WTC11 (cell line): ENCODE results near the gene KRI1. TPM values are rescaled to one million over a fixed set of nuclear protein-coding genes. Genes with fewer than 3 reads are reported as not detected.

Experiments used
- ATAC-seq: fragments of 200-7000 bp; cut with Tn5 transposase; 2 replicates; pipeline ENCODE4 v1.10.0; 2021; ENCODE audit warnings: mild to moderate bottlenecking, moderate library complexity
- CTCF ChIA-PET: fragments of 300-600 bp; sonication (Branson Sonifier 250); formaldehyde crosslinking; loops from one replicate; lab custom pipeline; 2021; ENCODE audit warnings: antibody characterized with exemption; lab: Charles Lee
- POLR2A ChIA-PET: fragments of 350-600 bp; sonication (Branson Sonifier 250); formaldehyde crosslinking; loops from one replicate; lab custom pipeline; 2021; ENCODE audit warnings: antibody characterized with exemption; lab: Charles Lee
- DNase-seq: peaks from one replicate; pipeline ENCODE4 v3.0.0; 2021; ENCODE audit warnings: low spot score
- H3K27ac Mint-ChIP-seq: 2 replicates; pipeline ENCODE4 v1.8.0; 2021; ENCODE audit warnings: mixed read lengths
- H3K27me3 Mint-ChIP-seq: 2 replicates; pipeline ENCODE4 v1.8.0; 2021; ENCODE audit warnings: low read depth, mild to moderate bottlenecking, moderate library complexity, mixed read lengths
- H3K36me3 Mint-ChIP-seq: 2 replicates; pipeline ENCODE4 v1.8.0; 2021; ENCODE audit warnings: mixed read lengths
- H3K4me1 Mint-ChIP-seq: 2 replicates; pipeline ENCODE4 v1.8.0; 2022; ENCODE audit warnings: mixed read lengths
- H3K4me3 Mint-ChIP-seq: 2 replicates; pipeline ENCODE4 v1.8.0; 2021; ENCODE audit warnings: mild to moderate bottlenecking, moderate library complexity, mixed read lengths
- H3K9me3 Mint-ChIP-seq: 2 replicates; pipeline ENCODE4 v1.8.0; 2021; ENCODE audit warnings: mixed read lengths
- ESRRA ChIP-seq: sonication (generic); formaldehyde crosslinking; IDR thresholded peaks from 2 replicates; pipeline ENCODE4 v1.8.1; 2022; ENCODE audit warnings: mild to moderate bottlenecking, missing genetic modification reagents, borderline replicate concordance
- KAT7 ChIP-seq: sonication (generic); formaldehyde crosslinking; IDR thresholded peaks from 2 replicates; pipeline ENCODE4 v1.8.1; 2023; ENCODE audit warnings: missing genetic modification reagents, mild to moderate bottlenecking, borderline replicate concordance
- TEAD1 ChIP-seq: sonication (generic); formaldehyde crosslinking; IDR thresholded peaks from 2 replicates; pipeline ENCODE4 v1.8.0; 2022; ENCODE audit warnings: mild to moderate bottlenecking, missing genetic modification reagents
- ZNF138 ChIP-seq: sonication (generic); formaldehyde crosslinking; conservative IDR thresholded peaks from 2 replicates; pipeline ENCODE4 v1.8.1; 2022; ENCODE audit warnings: mild to moderate bottlenecking, moderate library complexity, missing genetic modification reagents
- ZNF219 ChIP-seq: sonication (generic); formaldehyde crosslinking; IDR thresholded peaks from 2 replicates; pipeline ENCODE4 v1.8.0; 2023; ENCODE audit warnings: missing genetic modification reagents, mild to moderate bottlenecking, borderline replicate concordance
- ZNF423 ChIP-seq: fragments of 250-450 bp; sonication (Bioruptor Pico); IDR thresholded peaks from 2 replicates; pipeline ENCODE4 v2.1.2; 2022; ENCODE audit warnings: mild to moderate bottlenecking, moderate library complexity
- total RNA-seq: library from RNA; stranded (reverse); gene quantifications from 3 replicates; pipeline ENCODE4 v1.2.3, GENCODE V29; 2021
- TF ChIP-seq, protein P1 (sequence below): fragments of 250-450 bp; sonication (Bioruptor Pico); IDR thresholded peaks from 2 replicates; pipeline ENCODE4 v1.9.0; 2021; ENCODE audit warnings: mild to moderate bottlenecking
- TF ChIP-seq, protein P2 (sequence below): sonication (generic); formaldehyde crosslinking; conservative IDR thresholded peaks from 2 replicates; pipeline ENCODE4 v1.8.1; 2023; ENCODE audit warnings: mild to moderate bottlenecking, low read depth, missing genetic modification reagents, moderate library complexity
- TF ChIP-seq, protein P3 (sequence below): fragments of 200-600 bp; IDR thresholded peaks from 2 replicates; pipeline ENCODE4 v1.8.0; 2022; ENCODE audit warnings: antibody characterized with exemption
- TF ChIP-seq, protein P4 (sequence below): fragments of 250-450 bp; sonication (Bioruptor Pico); IDR thresholded peaks from 2 replicates; pipeline ENCODE4 v1.9.0; 2021; ENCODE audit warnings: moderate library complexity, mild to moderate bottlenecking, inconsistent platforms, borderline replicate concordance
- TF ChIP-seq, protein P5 (sequence below): sonication (generic); formaldehyde crosslinking; IDR thresholded peaks from 2 replicates; pipeline ENCODE4 v1.8.0; 2022; ENCODE audit warnings: mild to moderate bottlenecking, missing genetic modification reagents

The KRI1 gene
- total RNA-seq, 1 experiment from 2014 or later, result 43.6 TPM

DNA sequence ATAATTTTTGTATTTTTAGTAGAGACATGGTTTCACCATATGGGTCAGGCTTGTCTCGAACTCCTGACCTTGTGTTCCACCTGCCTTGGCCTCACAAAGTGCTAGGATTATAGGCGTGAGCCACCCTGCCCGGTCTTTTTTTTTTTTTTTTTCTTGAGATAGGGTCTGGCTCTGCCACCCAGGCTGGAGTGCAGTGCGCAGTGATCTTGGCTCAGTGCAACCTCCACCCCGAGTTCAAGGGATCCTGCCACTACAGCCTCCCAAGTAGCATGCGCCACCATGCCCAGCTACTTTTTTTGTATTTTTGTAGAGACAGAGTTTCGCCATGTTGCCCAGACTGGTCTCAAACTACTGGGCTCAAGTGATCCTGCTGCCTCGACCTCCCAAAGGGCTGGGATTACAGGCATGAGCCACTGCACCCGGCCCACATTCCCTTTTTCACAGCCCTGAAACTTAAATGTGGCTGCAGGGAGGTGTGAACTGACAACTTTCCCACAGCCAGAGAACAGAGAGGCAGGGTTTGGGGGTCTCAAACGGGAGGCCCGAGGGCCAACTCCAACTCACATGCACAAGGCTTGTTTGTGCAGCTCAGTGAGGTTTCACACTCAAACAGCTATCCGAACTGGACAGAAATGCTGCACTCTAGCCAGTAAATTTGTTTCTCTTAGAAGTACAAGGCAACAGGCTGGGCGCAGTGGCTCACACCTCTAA is 44.2 kb downstream of the KRI1 start (continued):
- TF ChIP-seq, protein P1, sequence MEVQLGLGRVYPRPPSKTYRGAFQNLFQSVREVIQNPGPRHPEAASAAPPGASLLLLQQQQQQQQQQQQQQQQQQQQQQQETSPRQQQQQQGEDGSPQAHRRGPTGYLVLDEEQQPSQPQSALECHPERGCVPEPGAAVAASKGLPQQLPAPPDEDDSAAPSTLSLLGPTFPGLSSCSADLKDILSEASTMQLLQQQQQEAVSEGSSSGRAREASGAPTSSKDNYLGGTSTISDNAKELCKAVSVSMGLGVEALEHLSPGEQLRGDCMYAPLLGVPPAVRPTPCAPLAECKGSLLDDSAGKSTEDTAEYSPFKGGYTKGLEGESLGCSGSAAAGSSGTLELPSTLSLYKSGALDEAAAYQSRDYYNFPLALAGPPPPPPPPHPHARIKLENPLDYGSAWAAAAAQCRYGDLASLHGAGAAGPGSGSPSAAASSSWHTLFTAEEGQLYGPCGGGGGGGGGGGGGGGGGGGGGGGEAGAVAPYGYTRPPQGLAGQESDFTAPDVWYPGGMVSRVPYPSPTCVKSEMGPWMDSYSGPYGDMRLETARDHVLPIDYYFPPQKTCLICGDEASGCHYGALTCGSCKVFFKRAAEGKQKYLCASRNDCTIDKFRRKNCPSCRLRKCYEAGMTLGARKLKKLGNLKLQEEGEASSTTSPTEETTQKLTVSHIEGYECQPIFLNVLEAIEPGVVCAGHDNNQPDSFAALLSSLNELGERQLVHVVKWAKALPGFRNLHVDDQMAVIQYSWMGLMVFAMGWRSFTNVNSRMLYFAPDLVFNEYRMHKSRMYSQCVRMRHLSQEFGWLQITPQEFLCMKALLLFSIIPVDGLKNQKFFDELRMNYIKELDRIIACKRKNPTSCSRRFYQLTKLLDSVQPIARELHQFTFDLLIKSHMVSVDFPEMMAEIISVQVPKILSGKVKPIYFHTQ, result no peak
- TF ChIP-seq, protein P2, sequence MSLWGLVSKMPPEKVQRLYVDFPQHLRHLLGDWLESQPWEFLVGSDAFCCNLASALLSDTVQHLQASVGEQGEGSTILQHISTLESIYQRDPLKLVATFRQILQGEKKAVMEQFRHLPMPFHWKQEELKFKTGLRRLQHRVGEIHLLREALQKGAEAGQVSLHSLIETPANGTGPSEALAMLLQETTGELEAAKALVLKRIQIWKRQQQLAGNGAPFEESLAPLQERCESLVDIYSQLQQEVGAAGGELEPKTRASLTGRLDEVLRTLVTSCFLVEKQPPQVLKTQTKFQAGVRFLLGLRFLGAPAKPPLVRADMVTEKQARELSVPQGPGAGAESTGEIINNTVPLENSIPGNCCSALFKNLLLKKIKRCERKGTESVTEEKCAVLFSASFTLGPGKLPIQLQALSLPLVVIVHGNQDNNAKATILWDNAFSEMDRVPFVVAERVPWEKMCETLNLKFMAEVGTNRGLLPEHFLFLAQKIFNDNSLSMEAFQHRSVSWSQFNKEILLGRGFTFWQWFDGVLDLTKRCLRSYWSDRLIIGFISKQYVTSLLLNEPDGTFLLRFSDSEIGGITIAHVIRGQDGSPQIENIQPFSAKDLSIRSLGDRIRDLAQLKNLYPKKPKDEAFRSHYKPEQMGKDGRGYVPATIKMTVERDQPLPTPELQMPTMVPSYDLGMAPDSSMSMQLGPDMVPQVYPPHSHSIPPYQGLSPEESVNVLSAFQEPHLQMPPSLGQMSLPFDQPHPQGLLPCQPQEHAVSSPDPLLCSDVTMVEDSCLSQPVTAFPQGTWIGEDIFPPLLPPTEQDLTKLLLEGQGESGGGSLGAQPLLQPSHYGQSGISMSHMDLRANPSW (CRISPR knock-in tag), result no peak
- TF ChIP-seq ZNF219 (CRISPR knock-in tag), result no peak
- TF ChIP-seq KAT7 (CRISPR knock-in tag), result no peak
- TF ChIP-seq, protein P3, sequence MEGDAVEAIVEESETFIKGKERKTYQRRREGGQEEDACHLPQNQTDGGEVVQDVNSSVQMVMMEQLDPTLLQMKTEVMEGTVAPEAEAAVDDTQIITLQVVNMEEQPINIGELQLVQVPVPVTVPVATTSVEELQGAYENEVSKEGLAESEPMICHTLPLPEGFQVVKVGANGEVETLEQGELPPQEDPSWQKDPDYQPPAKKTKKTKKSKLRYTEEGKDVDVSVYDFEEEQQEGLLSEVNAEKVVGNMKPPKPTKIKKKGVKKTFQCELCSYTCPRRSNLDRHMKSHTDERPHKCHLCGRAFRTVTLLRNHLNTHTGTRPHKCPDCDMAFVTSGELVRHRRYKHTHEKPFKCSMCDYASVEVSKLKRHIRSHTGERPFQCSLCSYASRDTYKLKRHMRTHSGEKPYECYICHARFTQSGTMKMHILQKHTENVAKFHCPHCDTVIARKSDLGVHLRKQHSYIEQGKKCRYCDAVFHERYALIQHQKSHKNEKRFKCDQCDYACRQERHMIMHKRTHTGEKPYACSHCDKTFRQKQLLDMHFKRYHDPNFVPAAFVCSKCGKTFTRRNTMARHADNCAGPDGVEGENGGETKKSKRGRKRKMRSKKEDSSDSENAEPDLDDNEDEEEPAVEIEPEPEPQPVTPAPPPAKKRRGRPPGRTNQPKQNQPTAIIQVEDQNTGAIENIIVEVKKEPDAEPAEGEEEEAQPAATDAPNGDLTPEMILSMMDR, result no peak
- no peak for TF ChIP-seq TEAD1 (CRISPR knock-in tag)

DNA sequence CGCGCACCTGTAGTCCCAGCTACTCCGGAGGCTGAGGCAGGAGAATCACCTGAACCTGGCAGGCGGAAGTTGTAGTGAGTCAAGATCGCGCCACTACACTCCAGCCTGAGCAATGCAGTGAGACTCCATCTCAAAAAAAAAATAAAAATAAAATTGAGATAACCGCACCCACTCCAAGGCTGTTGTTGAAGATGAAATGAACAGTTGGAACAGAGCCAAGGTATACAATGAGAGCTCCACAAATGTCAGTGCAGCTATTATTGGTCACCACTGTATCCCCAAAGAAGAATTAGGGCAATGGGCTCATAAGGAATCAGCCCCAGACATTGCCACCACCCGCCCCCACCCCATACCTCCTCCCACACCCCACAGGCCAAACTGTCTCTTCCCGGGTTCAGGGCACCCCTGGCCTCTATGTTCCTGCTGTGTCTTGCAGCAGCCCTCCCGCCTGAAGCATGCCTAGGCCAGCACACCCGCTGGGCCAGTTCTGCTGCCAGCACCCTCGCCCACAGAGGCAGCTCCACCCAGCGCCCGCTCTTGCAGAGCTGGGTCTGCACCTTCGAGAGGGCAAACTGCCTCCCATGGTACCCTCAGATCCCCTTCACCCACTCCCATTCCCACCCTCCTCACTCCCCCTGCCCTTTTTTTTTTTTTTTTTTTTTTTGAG is 45.0 kb downstream of the KRI1 start:
- Mint-ChIP-seq H3K27me3 (peaks cover 40% of the 10 kb centered on the region), H3K36me3 (no peaks in the 10 kb centered on the region), H3K4me3 (no peak overlapping the region), H3K27ac (no peak overlapping the region), H3K9me3 (no peaks in the 10 kb centered on the region), H3K4me1 (peaks cover 26% of the 10 kb centered on the region)
- ChIA-PET POLR2A (interaction anchor here (0.6 to 1.1 kb wide), 2 partner anchors 13 to 47 kb away, joined by 3 to 4 read pairs; no protein-coding TSS in a partner anchor), CTCF (interaction anchor here (0.7 to 4.4 kb wide), 4 partner anchors 10 to 31 kb away, joined by 3 to 15 read pairs (median 12); no protein-coding TSS in a partner anchor)
- TF ChIP-seq, protein P4, sequence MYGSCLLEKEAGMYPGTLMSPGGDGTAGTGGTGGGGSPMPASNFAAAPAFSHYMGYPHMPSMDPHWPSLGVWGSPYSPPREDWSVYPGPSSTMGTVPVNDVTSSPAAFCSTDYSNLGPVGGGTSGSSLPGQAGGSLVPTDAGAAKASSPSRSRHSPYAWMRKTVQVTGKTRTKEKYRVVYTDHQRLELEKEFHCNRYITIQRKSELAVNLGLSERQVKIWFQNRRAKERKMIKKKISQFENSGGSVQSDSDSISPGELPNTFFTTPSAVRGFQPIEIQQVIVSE, result no peak
- no peak for TF ChIP-seq ZNF423 (CRISPR knock-in tag)
- TF ChIP-seq ESRRA (CRISPR knock-in tag), result no peak
- no peak for TF ChIP-seq ZNF138 (CRISPR knock-in tag)
- TF ChIP-seq, protein P5, sequence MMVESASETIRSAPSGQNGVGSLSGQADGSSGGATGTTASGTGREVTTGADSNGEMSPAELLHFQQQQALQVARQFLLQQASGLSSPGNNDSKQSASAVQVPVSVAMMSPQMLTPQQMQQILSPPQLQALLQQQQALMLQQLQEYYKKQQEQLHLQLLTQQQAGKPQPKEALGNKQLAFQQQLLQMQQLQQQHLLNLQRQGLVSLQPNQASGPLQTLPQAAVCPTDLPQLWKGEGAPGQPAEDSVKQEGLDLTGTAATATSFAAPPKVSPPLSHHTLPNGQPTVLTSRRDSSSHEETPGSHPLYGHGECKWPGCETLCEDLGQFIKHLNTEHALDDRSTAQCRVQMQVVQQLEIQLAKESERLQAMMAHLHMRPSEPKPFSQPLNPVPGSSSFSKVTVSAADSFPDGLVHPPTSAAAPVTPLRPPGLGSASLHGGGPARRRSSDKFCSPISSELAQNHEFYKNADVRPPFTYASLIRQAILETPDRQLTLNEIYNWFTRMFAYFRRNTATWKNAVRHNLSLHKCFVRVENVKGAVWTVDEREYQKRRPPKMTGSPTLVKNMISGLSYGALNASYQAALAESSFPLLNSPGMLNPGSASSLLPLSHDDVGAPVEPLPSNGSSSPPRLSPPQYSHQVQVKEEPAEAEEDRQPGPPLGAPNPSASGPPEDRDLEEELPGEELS, result no peak
- DNase-seq (no peak), ATAC-seq (no peak)
